Omental fat pad (tissue), 4 donors: ENCODE results near the gene EIF4A2. TPM values are rescaled to one million over a fixed set of nuclear protein-coding genes. Genes with fewer than 3 reads are reported as not detected.
A peak's percentile ranks its signal among the peaks of the same experiment; 100 is the strongest.

Experiments
- ATAC-seq: fragments of 150-250 bp; one replicate; pipeline ENCODE4 v1.9.1; 2016; ENCODE audit warnings: mild to moderate bottlenecking, moderate library complexity; ENCODE audit not compliant: low FRiP score
- DNase-seq: peaks from one replicate; pipeline ENCODE4 v3.0.0-alpha.2; 2019; ENCODE audit warnings: low spot score
- CTCF ChIP-seq, 3 donors: fragments of 450-650 bp; IDR thresholded peaks; one replicate each; pipeline ENCODE4 v1.5.1; 2016 to 2017; ENCODE audit warnings: antibody characterized with exemption in 3 of 3, mild to moderate bottlenecking in 3 of 3, moderate library complexity in 2 of 3
- total RNA-seq, 4 donors: library from RNA; depleted of rRNA; stranded (reverse); fragments of >200 nt; gene quantifications; one replicate each; pipeline ENCODE4 v1.1.0, GENCODE V29; 2016

Gene EIF4A2
- total RNA-seq, 4 donors from 2014 or later = 315 to 515 (median 413) TPM

- peak; percentile 66 for ATAC-seq
- no peak for TF ChIP-seq CTCF (IDR thresholded peaks at IDR 0.05)
Measured at GRCh38 chr3:186783731-186784515, 546 bp downstream of the EIF4A2 start.

GRCh38 chr3:186784820-186785494, 1.6 kb downstream of the EIF4A2 start:
- DNase-seq = no peak
- TF ChIP-seq CTCF (IDR thresholded peaks at IDR 0.05) = no peak
- no peak for ATAC-seq

More at GRCh38 chr3:186783731-186784515, 546 bp downstream of the EIF4A2 start:
- peak; percentile 49 for DNase-seq

- DNase-seq (no peak), ATAC-seq (no peak)
- TF ChIP-seq CTCF (IDR thresholded peaks at IDR 0.05) = no peak
Measured at GRCh38 chr3:186785495-186786018, 2.2 kb downstream of the EIF4A2 start.

GRCh38 chr3:186786922-186787321, 3.5 kb downstream of the EIF4A2 start:
- no peak for TF ChIP-seq CTCF (IDR thresholded peaks at IDR 0.05)
- DNase-seq (no peak), ATAC-seq (no peak)

DNA sequence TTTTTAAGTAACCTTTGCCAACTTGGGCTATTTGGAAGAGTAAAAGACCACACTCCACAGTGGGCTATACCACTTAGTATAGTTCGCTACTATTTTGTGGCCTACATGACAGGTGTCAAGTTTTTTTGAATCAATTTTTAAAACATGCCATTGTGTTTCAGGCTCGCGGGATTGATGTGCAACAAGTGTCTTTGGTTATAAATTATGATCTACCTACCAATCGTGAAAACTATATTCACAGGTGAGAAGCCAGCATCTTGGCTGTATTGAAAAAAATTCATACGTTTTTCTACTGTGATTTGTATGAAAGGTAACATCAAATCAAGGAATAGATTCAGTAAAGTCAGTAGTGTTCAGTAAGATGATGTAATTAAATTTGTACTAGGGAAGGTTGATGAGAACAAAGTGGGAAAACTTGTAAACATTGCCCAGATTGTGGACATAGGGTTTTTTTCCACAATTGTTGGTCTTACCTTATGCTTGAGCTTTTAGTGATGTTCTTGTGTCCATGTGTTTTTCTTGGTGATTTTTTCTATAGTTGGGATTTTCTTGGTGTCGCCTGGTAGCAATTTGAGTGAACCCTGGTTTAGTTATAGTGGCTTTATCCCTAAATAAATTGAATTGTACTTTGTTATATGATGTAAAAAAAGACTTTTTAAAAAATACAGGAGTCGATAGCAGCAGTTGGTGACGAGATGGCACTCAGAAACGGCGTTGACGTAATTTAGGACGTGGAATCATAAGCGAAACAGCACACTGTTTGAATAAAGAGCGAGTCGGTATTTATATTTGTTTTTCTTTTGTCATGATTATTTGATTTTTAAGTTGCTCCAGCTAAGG, 4.5 kb downstream of the EIF4A2 start:
- no peak for TF ChIP-seq CTCF (IDR thresholded peaks at IDR 0.05)
- ATAC-seq = no peak
- no peak for DNase-seq

GRCh38 chr3:186788482-186789370, 5.3 kb downstream of the EIF4A2 start:
- TF ChIP-seq CTCF (IDR thresholded peaks at IDR 0.05) = no peak
- DNase-seq = no peak
- ATAC-seq = no peak
